Mucosa of stomach (tissue), 1 donor: ENCODE measurements around the gene SPATA13.
A peak's percentile ranks its signal among the peaks of the same experiment; 100 is the strongest.

Source experiments
- H3K27me3 ChIP-seq: one replicate; pipeline ENCODE4 v1.7.0; 2013; ENCODE audit warnings: mild to moderate bottlenecking, low read length; ENCODE audit not compliant: control insufficient read depth, insufficient read depth
- H3K36me3 ChIP-seq: one replicate; pipeline ENCODE4 v1.7.0; 2013; ENCODE audit warnings: low read length; ENCODE audit not compliant: control insufficient read depth, insufficient read depth
- H3K4me1 ChIP-seq: one replicate; pipeline ENCODE4 v1.7.0; 2013; ENCODE audit warnings: mild to moderate bottlenecking, low read length; ENCODE audit not compliant: control insufficient read depth, insufficient read depth
- H3K4me3 ChIP-seq: one replicate; pipeline ENCODE4 v1.7.0; 2013; ENCODE audit warnings: low read length
- H3K9ac ChIP-seq: one replicate; pipeline ENCODE4 v1.7.0; 2013; ENCODE audit warnings: mild to moderate bottlenecking, low read length, moderate library complexity
- H3K9me3 ChIP-seq: one replicate; pipeline ENCODE4 v1.7.0; 2013; ENCODE audit warnings: mild to moderate bottlenecking, low read length, moderate library complexity; ENCODE audit not compliant: control insufficient read depth
- donor health status: Pancreatic carcinoma.

Gene SPATA13

DNA sequence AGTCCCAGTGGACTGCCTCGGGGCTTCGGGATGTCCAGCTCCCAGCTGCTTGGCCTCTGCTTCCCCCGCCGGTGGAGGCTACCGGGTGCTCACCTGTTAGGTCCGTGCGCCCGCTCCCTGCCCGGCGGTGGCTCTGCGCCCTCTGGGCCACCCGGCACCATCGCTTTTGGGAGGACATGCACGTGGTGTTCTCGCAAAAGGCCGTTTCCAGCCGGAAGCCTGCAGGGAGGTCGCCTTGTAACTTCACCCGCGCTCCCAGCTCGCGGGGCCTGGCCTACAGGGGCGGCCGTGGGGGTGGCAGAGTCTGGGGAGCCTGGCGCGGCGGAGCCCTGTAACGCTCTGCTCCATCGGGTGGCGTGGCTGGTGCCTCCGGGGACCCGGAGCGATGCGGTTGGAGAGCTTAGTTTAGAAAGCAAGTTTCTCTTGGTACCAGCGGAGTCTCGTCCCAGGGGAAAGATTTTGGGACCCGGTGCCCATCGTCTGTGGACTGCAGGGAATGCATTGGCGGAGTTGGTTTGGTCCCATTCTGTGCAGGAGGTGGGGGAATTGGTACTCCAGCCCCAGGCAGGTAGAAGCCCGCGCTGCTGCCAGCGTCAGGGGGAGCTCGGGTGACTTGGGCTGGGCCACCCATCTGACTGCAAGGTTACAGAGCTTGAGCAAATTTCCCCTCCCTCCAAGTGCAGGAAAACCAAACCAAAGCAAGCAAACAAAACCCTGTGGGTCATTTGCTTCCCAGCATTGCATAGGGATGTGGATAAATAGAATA is 673 bp downstream of the SPATA13 start:
- H3K9me3 ChIP-seq: no peaks in the 10 kb centered on the region
- H3K4me1 ChIP-seq: peaks cover 24% of the 10 kb centered on the region
- H3K4me3 ChIP-seq: peak overlapping the region; percentile 65

DNA sequence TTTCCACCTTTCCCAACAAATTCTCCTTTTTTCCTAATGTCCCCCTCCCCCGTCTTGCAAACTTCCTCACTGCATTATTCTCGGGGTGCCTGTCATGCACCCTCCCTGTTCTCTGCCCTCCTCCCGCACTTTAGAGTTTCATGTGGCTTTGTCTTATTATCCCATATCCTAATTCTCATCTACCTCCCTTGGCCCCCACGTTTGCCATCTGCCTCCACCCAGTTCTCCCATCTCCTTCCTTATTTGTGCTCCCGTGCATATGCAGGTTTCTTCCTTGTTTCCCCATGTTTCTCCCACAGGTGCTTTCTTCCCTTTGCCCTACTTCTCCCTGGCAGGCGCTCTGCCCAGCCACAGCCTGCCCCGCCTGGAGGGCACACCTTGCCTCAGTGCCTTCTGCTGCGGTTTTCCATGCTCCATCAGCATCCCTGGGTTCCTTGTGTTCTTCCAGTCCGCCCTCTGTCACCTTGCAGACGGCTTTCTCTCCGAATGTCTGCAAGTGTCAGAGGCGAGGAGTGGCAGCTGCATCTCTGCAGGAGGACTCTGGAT is 1.5 kb downstream of the SPATA13 start:
- Histone ChIP-seq H3K27me3 (no peaks in the 10 kb centered on the region), H3K4me3 (peak overlapping the region; percentile 65), H3K9ac (peak overlapping the region; percentile 93), H3K4me1 (peaks cover 24% of the 10 kb centered on the region), H3K9me3 (no peaks in the 10 kb centered on the region), H3K36me3 (no peaks in the 10 kb centered on the region)

More for the DNA sequence above, 673 bp downstream of the SPATA13 start:
- Histone ChIP-seq H3K27me3 (no peaks in the 10 kb centered on the region), H3K36me3 (no peaks in the 10 kb centered on the region), H3K9ac (peak overlapping the region; percentile 93)

- Histone ChIP-seq H3K4me3 (no peak overlapping the region), H3K36me3 (no peaks in the 10 kb centered on the region), H3K4me1 (peaks cover 24% of the 10 kb centered on the region), H3K27me3 (no peaks in the 10 kb centered on the region), H3K9ac (no peak overlapping the region), H3K9me3 (no peaks in the 10 kb centered on the region)
These were observed 2.1 kb downstream of the SPATA13 start for GRCh38 chr13:24162604-24163003.

DNA sequence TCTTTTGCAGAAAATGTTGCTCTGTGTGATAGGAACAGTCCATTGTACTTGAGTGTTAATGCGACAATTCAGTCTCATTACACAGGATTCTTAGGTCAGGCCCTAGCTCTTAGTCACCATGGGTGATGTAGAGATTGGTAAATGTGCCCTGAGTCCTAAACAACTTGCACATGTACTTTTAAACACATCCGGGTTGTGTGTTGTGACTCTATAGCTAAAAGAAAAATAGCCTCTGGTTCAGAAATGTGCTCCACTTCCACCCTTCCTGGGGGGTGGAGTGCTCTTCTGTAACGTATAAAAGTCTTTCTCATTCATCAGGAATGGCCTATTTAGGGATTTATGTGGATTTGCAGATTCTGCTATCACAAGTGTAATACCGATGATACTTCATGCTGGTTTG is 5.2 kb downstream of the SPATA13 start:
- Histone ChIP-seq H3K27me3 (no peaks in the 10 kb centered on the region), H3K4me1 (peaks cover 17% of the 10 kb centered on the region)

GRCh38 chr13:24166561-24166960 is 6.0 kb downstream of the SPATA13 start:
- H3K4me1 ChIP-seq: peaks cover 17% of the 10 kb centered on the region
- H3K4me3 ChIP-seq: no peak overlapping the region
- H3K9me3 ChIP-seq: no peaks in the 10 kb centered on the region
- no peaks in the 10 kb centered on the region for H3K36me3 ChIP-seq
- no peak overlapping the region for H3K9ac ChIP-seq
- H3K27me3 ChIP-seq: no peaks in the 10 kb centered on the region

More for the DNA sequence above, 5.2 kb downstream of the SPATA13 start:
- H3K9ac ChIP-seq: no peak overlapping the region
- no peaks in the 10 kb centered on the region for H3K36me3 ChIP-seq
- no peak overlapping the region for H3K4me3 ChIP-seq
- H3K9me3 ChIP-seq: no peaks in the 10 kb centered on the region

DNA sequence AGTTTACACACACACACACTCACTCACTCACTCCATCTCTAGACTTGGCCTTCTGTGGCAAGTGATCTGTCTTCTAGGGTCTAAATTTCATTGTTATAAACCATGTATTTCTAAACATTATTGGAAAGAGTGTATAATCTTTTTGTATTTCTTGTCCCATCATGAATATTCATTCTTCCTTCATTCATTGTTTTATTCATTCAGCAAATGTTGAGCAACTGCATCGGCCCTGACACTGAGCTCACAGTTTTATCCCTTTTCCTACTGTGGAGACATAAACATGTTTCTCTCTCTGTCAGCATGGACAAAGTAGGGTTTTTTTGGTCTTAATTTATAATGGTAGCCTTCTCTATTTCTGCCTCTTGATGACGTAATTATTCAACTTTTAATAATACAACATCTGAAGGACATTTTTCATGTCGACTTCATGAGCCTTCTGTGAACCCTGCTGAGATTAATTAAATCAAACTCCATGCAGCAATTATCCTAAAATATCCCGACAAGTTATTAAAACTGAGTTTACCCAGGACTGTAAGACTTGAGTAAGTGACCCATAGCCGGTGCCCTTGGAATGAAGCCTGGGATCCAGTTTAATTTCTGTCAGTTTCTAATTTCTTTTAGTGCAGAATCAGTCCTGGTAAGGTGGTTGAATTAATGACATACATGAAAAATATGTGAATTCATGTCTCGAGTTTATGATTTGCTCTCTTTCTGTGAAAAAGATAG is 7.3 kb downstream of the SPATA13 start:
- no peaks in the 10 kb centered on the region for H3K36me3 ChIP-seq

DNA sequence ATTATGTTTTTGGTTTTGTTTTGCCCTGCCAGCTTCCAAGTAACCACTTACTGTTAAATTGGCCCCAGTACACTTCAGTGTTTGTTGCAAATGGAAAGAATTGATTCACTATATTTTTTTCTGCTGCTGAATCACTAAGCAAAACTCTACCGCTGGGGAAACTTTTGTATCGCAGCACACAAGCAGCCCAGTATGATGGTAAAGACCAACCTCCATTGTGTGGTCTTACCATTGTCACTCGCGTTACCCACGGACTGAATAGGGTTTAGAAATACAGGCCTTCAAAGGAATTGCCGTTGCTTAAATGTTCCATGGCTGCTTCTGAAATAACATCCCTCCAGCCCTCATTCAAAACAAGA is 7.9 kb downstream of the SPATA13 start:
- Histone ChIP-seq H3K4me1 (peaks cover 6% of the 10 kb centered on the region), H3K9ac (no peak overlapping the region), H3K9me3 (no peaks in the 10 kb centered on the region), H3K27me3 (no peaks in the 10 kb centered on the region), H3K4me3 (no peak overlapping the region), H3K36me3 (no peaks in the 10 kb centered on the region)

More for the DNA sequence above, 7.3 kb downstream of the SPATA13 start:
- H3K9me3 ChIP-seq: no peaks in the 10 kb centered on the region
- H3K9ac ChIP-seq: no peak overlapping the region
- H3K4me1 ChIP-seq: peaks cover 10% of the 10 kb centered on the region
- H3K4me3 ChIP-seq: no peak overlapping the region
- no peaks in the 10 kb centered on the region for H3K27me3 ChIP-seq

GRCh38 chr13:24168979-24169378 is 8.5 kb downstream of the SPATA13 start:
- Histone ChIP-seq H3K4me1 (peaks cover 6% of the 10 kb centered on the region), H3K4me3 (no peak overlapping the region), H3K27me3 (no peaks in the 10 kb centered on the region), H3K9ac (no peak overlapping the region), H3K36me3 (no peaks in the 10 kb centered on the region), H3K9me3 (no peaks in the 10 kb centered on the region)

DNA sequence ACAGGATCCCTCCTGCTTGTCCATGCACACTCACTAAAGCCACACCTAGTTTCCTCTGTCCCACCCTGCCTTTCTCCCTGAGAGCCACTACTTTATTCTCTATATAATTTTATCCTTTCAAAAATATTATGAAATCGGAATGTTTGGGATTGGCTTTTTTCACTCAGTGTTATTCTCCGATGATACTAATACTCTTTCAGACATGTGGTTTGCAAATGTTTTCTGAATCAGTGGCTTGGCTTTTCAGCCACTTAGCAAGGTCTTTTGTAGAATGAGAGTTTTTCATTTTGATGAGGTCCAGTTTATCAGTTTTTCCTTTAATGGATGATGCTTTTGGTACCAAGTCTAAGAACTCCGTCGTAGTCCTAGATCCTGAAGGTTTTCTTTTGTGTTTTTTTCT is 11.6 kb downstream of the SPATA13 start:
- Histone ChIP-seq H3K9ac (no peak overlapping the region), H3K27me3 (no peaks in the 10 kb centered on the region), H3K36me3 (no peaks in the 10 kb centered on the region), H3K4me1 (peaks cover 20% of the 10 kb centered on the region), H3K4me3 (no peak overlapping the region), H3K9me3 (no peaks in the 10 kb centered on the region)

DNA sequence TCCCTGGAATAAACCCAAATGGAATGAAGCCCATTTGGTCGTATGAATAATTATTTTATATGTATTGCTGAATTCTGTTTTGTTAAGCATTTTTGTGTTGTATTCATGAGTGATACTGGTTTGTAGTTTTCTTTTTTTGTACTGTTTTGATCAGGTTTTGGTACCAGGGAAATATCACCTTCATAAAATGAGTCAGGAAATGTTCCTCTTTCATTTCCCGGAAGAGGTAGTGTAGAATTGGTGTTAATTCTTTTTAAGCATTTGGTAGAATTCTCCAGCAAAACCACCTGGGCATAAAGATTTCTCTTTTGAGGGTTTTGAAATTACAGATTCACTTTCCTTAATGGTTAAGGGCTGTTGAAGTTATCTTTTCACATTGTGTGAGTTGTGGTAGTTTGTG is 13.3 kb downstream of the SPATA13 start:
- H3K9ac ChIP-seq: no peak overlapping the region
- no peaks in the 10 kb centered on the region for H3K27me3 ChIP-seq
- no peaks in the 10 kb centered on the region for H3K9me3 ChIP-seq
- H3K4me1 ChIP-seq: peaks cover 20% of the 10 kb centered on the region
- H3K4me3 ChIP-seq: no peak overlapping the region
- no peaks in the 10 kb centered on the region for H3K36me3 ChIP-seq

DNA sequence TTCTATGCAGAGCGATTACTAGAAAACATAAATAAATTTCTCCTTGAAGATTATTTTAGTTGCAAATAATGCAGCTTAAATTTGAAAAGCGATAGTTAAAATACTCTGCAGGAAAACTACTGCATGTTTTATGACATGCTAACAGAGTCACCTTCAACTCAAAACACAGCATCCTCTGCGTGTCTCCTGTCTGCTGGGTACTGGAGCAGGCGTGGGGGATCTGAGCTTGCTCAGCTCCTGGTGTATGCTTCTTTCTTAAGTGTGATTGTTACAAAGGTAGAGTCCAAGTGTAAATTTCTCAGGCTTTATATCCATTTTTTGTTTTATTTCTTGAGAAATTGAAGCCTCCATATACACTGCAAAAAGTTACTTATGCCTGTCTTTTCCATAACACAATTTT is 15.3 kb downstream of the SPATA13 start:
- H3K4me3 ChIP-seq: no peak overlapping the region
- no peaks in the 10 kb centered on the region for H3K27me3 ChIP-seq
- H3K4me1 ChIP-seq: peaks cover 20% of the 10 kb centered on the region
- H3K36me3 ChIP-seq: no peaks in the 10 kb centered on the region
- H3K9ac ChIP-seq: no peak overlapping the region
- no peaks in the 10 kb centered on the region for H3K9me3 ChIP-seq

- H3K9ac ChIP-seq: no peak overlapping the region
- H3K4me3 ChIP-seq: no peak overlapping the region
- H3K27me3 ChIP-seq: no peaks in the 10 kb centered on the region
- no peaks in the 10 kb centered on the region for H3K9me3 ChIP-seq
- H3K36me3 ChIP-seq: no peaks in the 10 kb centered on the region
- peaks cover 20% of the 10 kb centered on the region for H3K4me1 ChIP-seq
These were observed 16.0 kb downstream of the SPATA13 start for GRCh38 chr13:24176351-24177101.
